ENCODE data around the gene MED12L. TPM values are rescaled to one million over a fixed set of nuclear protein-coding genes. Genes with fewer than 3 reads are reported as not detected.

MED12L gene
- total RNA-seq, 6 donors from 2014 or later: 0.27 to 1.5 (median 0.31) TPM; not detected in 2

- H3K36me3 ChIP-seq: no peaks in the 10 kb centered on the region
- peaks cover 0 to 10% (median 5%) of the 10 kb centered on the region in 4 donors for H3K27me3 ChIP-seq
- no peak overlapping the region for H3K27ac ChIP-seq
- H3K4me3 ChIP-seq: peak overlapping the region in 3 of 4 donors; percentile 45 to 75 (median 59)
- 47% methylated on average over 11 to 14 of the region's 14 CpGs for WGBS, 2 donors
- TF ChIP-seq POLR2AphosphoS5 (IDR thresholded peaks at IDR 0.05): no peak
- no peak for TF ChIP-seq EP300 (IDR thresholded peaks at IDR 0.05)
- no peak for TF ChIP-seq CTCF (IDR thresholded peaks at IDR 0.05)
- TF ChIP-seq POLR2A (IDR thresholded peaks at IDR 0.05): no peak
- H3K4me1 ChIP-seq: peaks cover 18 to 29% (median 24%) of the 10 kb centered on the region in 4 donors
- DNase-seq (no peak), ATAC-seq (ENCODE audit: low FRiP score in 2 of 2) (no peak)
- H3K9me3 ChIP-seq: no peaks in the 10 kb centered on the region
Observed at GRCh38 chr3:151084893-151085226, 604 bp upstream of the MED12L start.

- ATAC-seq (ENCODE audit: low FRiP score in 2 of 2): peak in 1 of 2 donors; percentile 67
- H3K4me1 ChIP-seq: peaks cover 18 to 29% (median 24%) of the 10 kb centered on the region in 4 donors
- no peaks in the 10 kb centered on the region for H3K36me3 ChIP-seq
- peak in 1 of 2 donors; percentile 87 for DNase-seq
- H3K9me3 ChIP-seq: no peaks in the 10 kb centered on the region
- WGBS, 2 donors: 0 to 1% methylated on average over 7 to 43 of the region's 60 CpGs
- H3K27me3 ChIP-seq: peaks cover 0 to 10% (median 5%) of the 10 kb centered on the region in 4 donors
- H3K4me3 ChIP-seq: peak overlapping the region; percentile 23 to 75 (median 52)
- H3K27ac ChIP-seq: no peak overlapping the region
- TF ChIP-seq POLR2A (IDR thresholded peaks at IDR 0.05) (no peak), CTCF (IDR thresholded peaks at IDR 0.05) (no peak), POLR2AphosphoS5 (IDR thresholded peaks at IDR 0.05) (no peak), EP300 (IDR thresholded peaks at IDR 0.05) (no peak)
Observed at GRCh38 chr3:151085889-151086483, 522 bp downstream of the MED12L start.

- WGBS, 2 donors: 6 to 7% methylated on average over 29 to 68 of the region's 81 CpGs
- peaks cover 18 to 29% (median 24%) of the 10 kb centered on the region in 4 donors for H3K4me1 ChIP-seq
- no peak overlapping the region for H3K27ac ChIP-seq
- peak overlapping the region; percentile 34 to 75 (median 52) for H3K4me3 ChIP-seq
- TF ChIP-seq POLR2AphosphoS5 (IDR thresholded peaks at IDR 0.05): no peak
- TF ChIP-seq CTCF (IDR thresholded peaks at IDR 0.05): peak in 3 of 6 experiments; percentile 7 to 44 (median 26)
- DNase-seq (peak; percentile 71 to 89), ATAC-seq (ENCODE audit: low FRiP score in 2 of 2) (peak; percentile 76 to 86)
- no peaks in the 10 kb centered on the region for H3K9me3 ChIP-seq
- no peaks in the 10 kb centered on the region for H3K36me3 ChIP-seq
- H3K27me3 ChIP-seq: peaks cover 0 to 10% (median 5%) of the 10 kb centered on the region in 4 donors
Observed at GRCh38 chr3:151086484-151087456, 1.3 kb downstream of the MED12L start.

- no peak for ATAC-seq (ENCODE audit: low FRiP score in 2 of 2)
- Histone ChIP-seq H3K27ac (no peak overlapping the region), H3K4me1 (peaks cover 18 to 29% (median 24%) of the 10 kb centered on the region in 4 donors), H3K4me3 (no peak overlapping the region), H3K9me3 (no peaks in the 10 kb centered on the region), H3K27me3 (peaks cover 0 to 10% (median 5%) of the 10 kb centered on the region in 4 donors), H3K36me3 (no peaks in the 10 kb centered on the region)
- no peak for TF ChIP-seq POLR2A (IDR thresholded peaks at IDR 0.05)
- TF ChIP-seq CTCF (IDR thresholded peaks at IDR 0.05): no peak
- no peak for TF ChIP-seq POLR2AphosphoS5 (IDR thresholded peaks at IDR 0.05)
- TF ChIP-seq EP300 (IDR thresholded peaks at IDR 0.05): no peak
- WGBS, 2 donors: 80 to 92% methylated on average over 2 of the region's 2 CpGs
- DNase-seq: no peak
Observed at GRCh38 chr3:151087648-151088047, 2.2 kb downstream of the MED12L start.

Data from upper lobe of left lung (tissue), 6 donors.